Measurements from ENCODE around the gene ADH1B.

ADH1B gene

GRCh38 chr4:99273704-99274103 lies 47.5 kb downstream of the ADH1B start:
- no peak for FAIRE-seq

GRCh38 chr4:99264927-99265326 lies 56.3 kb downstream of the ADH1B start:
- no peak for DNase-seq (ENCODE audit: extremely low spot score, insufficient read length, low read depth)

More at GRCh38 chr4:99273704-99274103, 47.5 kb downstream of the ADH1B start:
- no peak for DNase-seq (ENCODE audit: extremely low spot score, insufficient read length, low read depth)

More at GRCh38 chr4:99264927-99265326, 56.3 kb downstream of the ADH1B start:
- FAIRE-seq = no peak

All from GM18507 (cell line).